CD4-positive, CD25-positive, alpha-beta regulatory T cell (primary cell): ENCODE results near the gene SMIM10L2A. TPM values are rescaled to one million over a fixed set of nuclear protein-coding genes. Genes with fewer than 3 reads are reported as not detected.

ENCODE experiments used
- ATAC-seq, 2 donors: fragments of 150-1000 bp; cut with Tn5 transposase; one replicate each; pipeline ENCODE4 v1.10.0; 2021; ENCODE audit warnings: low read depth in 2 of 2, moderate number of reproducible peaks in 2 of 2, moderate library complexity in 1 of 2
- DNase-seq, 3 donors: peaks; one replicate each; pipeline versions ENCODE4 v3.0.0 to v3.0.0-alpha.2; 2012 to 2022; ENCODE audit warnings: mixed read lengths in 1 of 3
- H3K27ac ChIP-seq: one replicate; pipeline ENCODE4 v1.7.0; 2013; ENCODE audit warnings: mild to moderate bottlenecking, low read length; ENCODE audit not compliant: insufficient read depth, poor library complexity, severe bottlenecking
- H3K27me3 ChIP-seq: one replicate; pipeline ENCODE4 v1.7.0; 2013; ENCODE audit warnings: low read length; ENCODE audit not compliant: control insufficient read depth, insufficient read depth
- H3K36me3 ChIP-seq: one replicate; pipeline ENCODE4 v1.7.0; 2013; ENCODE audit warnings: mild to moderate bottlenecking, low read length, moderate library complexity; ENCODE audit not compliant: control insufficient read depth, insufficient read depth
- H3K4me1 ChIP-seq: 2 replicates; pipeline ENCODE4 v1.7.0; 2013; ENCODE audit warnings: mild to moderate bottlenecking, low read length; ENCODE audit not compliant: insufficient read depth, control insufficient read depth, poor library complexity, severe bottlenecking
- H3K4me3 ChIP-seq: one replicate; pipeline ENCODE4 v1.7.0; 2013; ENCODE audit warnings: low read depth, mild to moderate bottlenecking, low read length, moderate library complexity
- H3K9me3 ChIP-seq, 2 experiments: 1 replicate in 1 of 2; 2 replicates in 1 of 2; pipeline ENCODE4 v1.7.0; 2013; ENCODE audit warnings: low read length in 2 of 2, mild to moderate bottlenecking in 1 of 2, moderate library complexity in 1 of 2; ENCODE audit not compliant: control insufficient read depth in 2 of 2
- H3K27ac Mint-ChIP-seq, 3 donors: one replicate each; pipeline ENCODE4 v1.8.0; 2020 to 2022; ENCODE audit warnings: mild to moderate bottlenecking in 3 of 3, mixed read lengths in 3 of 3, moderate library complexity in 2 of 3
- H3K27me3 Mint-ChIP-seq: one replicate; pipeline ENCODE4 v1.8.0; 2022; ENCODE audit warnings: mild to moderate bottlenecking, mixed read lengths
- H3K36me3 Mint-ChIP-seq: one replicate; pipeline ENCODE4 v1.8.0; 2020; ENCODE audit warnings: mixed read lengths
- H3K4me1 Mint-ChIP-seq, 4 donors: one replicate each; pipeline ENCODE4 v1.8.0; 2020 to 2022; ENCODE audit warnings: mixed read lengths in 4 of 4, mild to moderate bottlenecking in 1 of 4
- H3K4me3 Mint-ChIP-seq, 4 donors: one replicate each; pipeline ENCODE4 v1.8.0; 2020 to 2022; ENCODE audit warnings: mild to moderate bottlenecking in 4 of 4, mixed read lengths in 4 of 4, moderate library complexity in 3 of 4
- H3K9me3 Mint-ChIP-seq, 7 donors: one replicate each; pipeline ENCODE4 v1.8.0; 2020 to 2022; ENCODE audit warnings: mixed read lengths in 7 of 7, mild to moderate bottlenecking in 3 of 7, moderate library complexity in 2 of 7
- polyA plus RNA-seq, 4 donors: library from polyadenylated mRNA; unstranded; fragments of 300-500 nt; fragmentation: Illumina TruSeq; gene quantifications; one replicate each; pipeline ENCODE4 v1.2.3, GENCODE V29; 2021
- total RNA-seq: library from RNA; stranded (reverse); gene quantifications from one replicate; pipeline ENCODE4 v1.2.3, GENCODE V29; 2022

Gene SMIM10L2A
- total and polyA plus RNA-seq, 5 donors from 2014 or later, result 0.05 to 0.42 (median 0.37) TPM

GRCh38 chrX:135433531-135434257 is 11.9 kb downstream of the SMIM10L2A start:
- H3K27ac Mint-ChIP-seq, result no peak overlapping the region
- H3K4me1 Mint-ChIP-seq, result no peaks in the 10 kb centered on the region
- H3K9me3 ChIP-seq, result no peaks in the 10 kb centered on the region
- DNase-seq, result no peak
- H3K36me3 Mint-ChIP-seq, result no peaks in the 10 kb centered on the region
- no peaks in the 10 kb centered on the region for H3K27me3 Mint-ChIP-seq
- H3K4me1 ChIP-seq, result no peaks in the 10 kb centered on the region
- peaks cover 0 to 8% (median 1%) of the 10 kb centered on the region in 7 donors for H3K9me3 Mint-ChIP-seq
- H3K4me3 Mint-ChIP-seq, result no peak overlapping the region
- no peaks in the 10 kb centered on the region for H3K36me3 ChIP-seq
- ATAC-seq, result no peak
- no peaks in the 10 kb centered on the region for H3K27me3 ChIP-seq
- H3K4me3 ChIP-seq, result no peak overlapping the region
- H3K27ac ChIP-seq, result no peak overlapping the region

- no peak overlapping the region for H3K27ac Mint-ChIP-seq
- Histone ChIP-seq H3K36me3 (no peaks in the 10 kb centered on the region), H3K9me3 (no peaks in the 10 kb centered on the region), H3K27ac (no peak overlapping the region), H3K4me1 (no peaks in the 10 kb centered on the region), H3K27me3 (no peaks in the 10 kb centered on the region), H3K4me3 (no peak overlapping the region)
- H3K36me3 Mint-ChIP-seq, result no peaks in the 10 kb centered on the region
- DNase-seq (no peak), ATAC-seq (no peak)
- H3K9me3 Mint-ChIP-seq, result peaks cover 0 to 8% (median 1%) of the 10 kb centered on the region in 7 donors
- H3K27me3 Mint-ChIP-seq, result peaks cover under 1% of the 10 kb centered on the region
- H3K4me1 Mint-ChIP-seq, result no peaks in the 10 kb centered on the region
- H3K4me3 Mint-ChIP-seq, result no peak overlapping the region
Measured at GRCh38 chrX:135434258-135435138, 12.8 kb downstream of the SMIM10L2A start.

- H3K4me1 ChIP-seq, result no peaks in the 10 kb centered on the region
- H3K4me1 Mint-ChIP-seq, result peaks cover 0 to 1% (median 0%) of the 10 kb centered on the region in 4 donors
- no peaks in the 10 kb centered on the region for H3K27me3 ChIP-seq
- H3K27me3 Mint-ChIP-seq, result peaks cover 6% of the 10 kb centered on the region
- no peak overlapping the region for H3K27ac ChIP-seq
- no peak overlapping the region for H3K4me3 Mint-ChIP-seq
- H3K9me3 ChIP-seq, result no peaks in the 10 kb centered on the region
- H3K4me3 ChIP-seq, result no peak overlapping the region
- H3K36me3 Mint-ChIP-seq, result no peaks in the 10 kb centered on the region
- no peaks in the 10 kb centered on the region for H3K36me3 ChIP-seq
- ATAC-seq (no peak), DNase-seq (no peak)
- peaks cover 0 to 8% (median under 1%) of the 10 kb centered on the region in 7 donors for H3K9me3 Mint-ChIP-seq
- H3K27ac Mint-ChIP-seq, result no peak overlapping the region
Measured at GRCh38 chrX:135435139-135435922, 13.6 kb downstream of the SMIM10L2A start.

GRCh38 chrX:135435933-135436332 is 14.2 kb downstream of the SMIM10L2A start:
- Mint-ChIP-seq H3K27me3 (peaks cover 6% of the 10 kb centered on the region), H3K4me1 (peaks cover 0 to 1% (median 0%) of the 10 kb centered on the region in 4 donors), H3K9me3 (peaks cover 0 to 8% (median 0%) of the 10 kb centered on the region in 7 donors), H3K36me3 (no peaks in the 10 kb centered on the region), H3K4me3 (no peak overlapping the region), H3K27ac (no peak overlapping the region)
- ATAC-seq (no peak), DNase-seq (no peak)
- Histone ChIP-seq H3K27me3 (no peaks in the 10 kb centered on the region), H3K4me1 (no peaks in the 10 kb centered on the region), H3K9me3 (no peaks in the 10 kb centered on the region), H3K4me3 (no peak overlapping the region), H3K36me3 (no peaks in the 10 kb centered on the region), H3K27ac (no peak overlapping the region)

- Mint-ChIP-seq H3K4me1 (peaks cover 0 to 1% (median 0%) of the 10 kb centered on the region in 4 donors), H3K36me3 (no peaks in the 10 kb centered on the region), H3K27ac (no peak overlapping the region), H3K4me3 (no peak overlapping the region), H3K9me3 (peaks cover 0 to 3% (median 0%) of the 10 kb centered on the region in 7 donors), H3K27me3 (peaks cover 6% of the 10 kb centered on the region)
- no peaks in the 10 kb centered on the region for H3K27me3 ChIP-seq
- no peak overlapping the region for H3K27ac ChIP-seq
- H3K4me3 ChIP-seq, result no peak overlapping the region
- H3K36me3 ChIP-seq, result no peaks in the 10 kb centered on the region
- no peaks in the 10 kb centered on the region for H3K4me1 ChIP-seq
- no peaks in the 10 kb centered on the region for H3K9me3 ChIP-seq
- DNase-seq, result no peak
- ATAC-seq, result no peak
Measured at GRCh38 chrX:135436456-135436855, 14.7 kb downstream of the SMIM10L2A start.

- Mint-ChIP-seq H3K4me1 (peaks cover 0 to 1% (median 0%) of the 10 kb centered on the region in 4 donors), H3K4me3 (no peak overlapping the region), H3K27me3 (peaks cover 10% of the 10 kb centered on the region), H3K36me3 (no peaks in the 10 kb centered on the region), H3K27ac (peak overlapping the region in 1 of 3 donors; percentile 81), H3K9me3 (peaks cover 0 to 3% (median 0%) of the 10 kb centered on the region in 7 donors)
- H3K36me3 ChIP-seq, result no peaks in the 10 kb centered on the region
- H3K9me3 ChIP-seq, result no peaks in the 10 kb centered on the region
- H3K27me3 ChIP-seq, result no peaks in the 10 kb centered on the region
- no peak for DNase-seq
- H3K27ac ChIP-seq, result no peak overlapping the region
- H3K4me3 ChIP-seq, result no peak overlapping the region
- no peak for ATAC-seq
- no peaks in the 10 kb centered on the region for H3K4me1 ChIP-seq
Measured at GRCh38 chrX:135436966-135437866, 15.5 kb downstream of the SMIM10L2A start.
